Measurements from ENCODE around the gene RPS6KA6. TPM values are rescaled to one million over a fixed set of nuclear protein-coding genes. Genes with fewer than 3 reads are reported as not detected.

Gene RPS6KA6
- total and polyA plus RNA-seq, 2 donors (not counting 1 experiment from before 2014, with no cell fraction given), result 0.37 to 0.59 TPM

DNA sequence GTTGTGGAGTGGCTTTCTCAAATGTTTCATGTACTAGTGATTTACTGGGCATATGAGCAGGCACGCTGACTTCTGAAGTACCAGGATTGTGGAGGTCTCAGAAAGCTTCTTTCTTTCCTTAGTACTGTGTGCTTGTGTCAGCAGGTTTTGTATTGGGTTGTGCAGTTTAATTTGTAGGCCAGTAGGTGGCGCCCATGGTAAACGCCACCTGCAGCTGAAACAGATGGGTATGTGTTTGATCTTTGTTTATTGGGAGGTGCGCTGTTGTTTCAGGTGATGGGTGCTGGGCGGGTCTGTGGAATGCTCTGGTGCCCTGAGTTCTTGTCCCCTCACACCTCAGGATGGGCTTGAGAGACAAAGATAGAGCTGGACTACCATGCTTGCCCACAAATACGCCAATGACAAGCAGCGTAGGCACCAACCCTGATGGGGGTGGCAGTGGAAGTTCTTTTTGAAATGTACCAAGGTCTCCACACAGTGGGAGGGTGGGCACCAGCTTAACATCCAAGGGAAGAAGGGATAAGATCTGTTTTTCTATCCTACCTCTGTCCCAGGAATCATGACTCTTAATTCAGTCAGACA is 141.5 kb downstream of the RPS6KA6 start:
- Mint-ChIP-seq H3K27me3 (no peaks in the 10 kb centered on the region), H3K4me1 (no peaks in the 10 kb centered on the region), H3K27ac (no peak overlapping the region), H3K9me3 (ENCODE audit: insufficient read depth) (no peaks in the 10 kb centered on the region), H3K4me3 (no peak overlapping the region)
- no peak overlapping the region for H3K9ac ChIP-seq (ENCODE audit: low read length)
- intact Hi-C loops (cut with micrococcal nuclease), result no loop called here
- H3K27me3 ChIP-seq (replicated peaks in 1 of 4; ENCODE audit: control extremely low read depth in 1 of 4, control insufficient read depth in 3 of 4, insufficient read depth in 4 of 4, low read length in 3 of 4), result no peaks in the 10 kb centered on the region
- CTCF ChIA-PET, result interaction anchor here (0.7 kb wide), 1 partner anchor 1006 kb away, joined by 4 read pairs; no protein-coding TSS in a partner anchor
- H3K36me3 ChIP-seq (replicated peaks in 1 of 2; ENCODE audit: control extremely low read depth in 1 of 2, control insufficient read depth in 1 of 2, extremely low read depth in 1 of 2, insufficient read depth in 2 of 2, low read length in 1 of 2), result no peaks in the 10 kb centered on the region
- no peak overlapping the region for H3K27ac ChIP-seq (ENCODE audit: low read length in 2 of 2)
- WGBS (ENCODE audit: insufficient coverage), result 13% methylated on average over 3 of the region's 7 CpGs
- no peak overlapping the region for H3K4me3 ChIP-seq (ENCODE audit: control extremely low read depth in 1 of 5, extremely low read depth in 1 of 5, insufficient read depth in 1 of 5, low read depth in 2 of 5, low read length in 4 of 5)
- ATAC-seq (ENCODE audit: low read depth), result no peak
- no peaks in the 10 kb centered on the region for H3K9me3 ChIP-seq (ENCODE audit: control extremely low read depth in 1 of 3, control insufficient read depth in 2 of 3, insufficient read depth in 1 of 3, low read length in 2 of 3)
- H3K4me2 ChIP-seq (replicated peaks; ENCODE audit: low read depth, low read length, poor library complexity, severe bottlenecking), result no peak overlapping the region
- H2AFZ ChIP-seq (ENCODE audit: insufficient read depth, low read depth, low read length, poor library complexity, severe bottlenecking), result peak overlapping the region; percentile 12
- no peaks in the 10 kb centered on the region for H3K4me1 ChIP-seq (ENCODE audit: control insufficient read depth in 2 of 2, insufficient read depth in 2 of 2, low read length in 2 of 2)
- POLR2A ChIA-PET, result no interaction called here
- H4K20me1 ChIP-seq (ENCODE audit: control insufficient read depth, insufficient read depth, low read length, poor library complexity, severe bottlenecking), result no peaks in the 10 kb centered on the region
- peak; percentile 11 for DNase-seq
- TF ChIP-seq, protein P1, sequence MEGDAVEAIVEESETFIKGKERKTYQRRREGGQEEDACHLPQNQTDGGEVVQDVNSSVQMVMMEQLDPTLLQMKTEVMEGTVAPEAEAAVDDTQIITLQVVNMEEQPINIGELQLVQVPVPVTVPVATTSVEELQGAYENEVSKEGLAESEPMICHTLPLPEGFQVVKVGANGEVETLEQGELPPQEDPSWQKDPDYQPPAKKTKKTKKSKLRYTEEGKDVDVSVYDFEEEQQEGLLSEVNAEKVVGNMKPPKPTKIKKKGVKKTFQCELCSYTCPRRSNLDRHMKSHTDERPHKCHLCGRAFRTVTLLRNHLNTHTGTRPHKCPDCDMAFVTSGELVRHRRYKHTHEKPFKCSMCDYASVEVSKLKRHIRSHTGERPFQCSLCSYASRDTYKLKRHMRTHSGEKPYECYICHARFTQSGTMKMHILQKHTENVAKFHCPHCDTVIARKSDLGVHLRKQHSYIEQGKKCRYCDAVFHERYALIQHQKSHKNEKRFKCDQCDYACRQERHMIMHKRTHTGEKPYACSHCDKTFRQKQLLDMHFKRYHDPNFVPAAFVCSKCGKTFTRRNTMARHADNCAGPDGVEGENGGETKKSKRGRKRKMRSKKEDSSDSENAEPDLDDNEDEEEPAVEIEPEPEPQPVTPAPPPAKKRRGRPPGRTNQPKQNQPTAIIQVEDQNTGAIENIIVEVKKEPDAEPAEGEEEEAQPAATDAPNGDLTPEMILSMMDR (IDR thresholded peaks at IDR 0.05), result peak; percentile 51
- TF ChIP-seq EZH2 (IDR thresholded peaks at IDR 0.05; ENCODE audit: borderline replicate concordance, insufficient read depth, low read depth, low read length, poor library complexity, severe bottlenecking), result no peak
- no peaks in the 10 kb centered on the region for H3K79me2 ChIP-seq (ENCODE audit: control insufficient read depth, insufficient read depth, low read length)

DNA sequence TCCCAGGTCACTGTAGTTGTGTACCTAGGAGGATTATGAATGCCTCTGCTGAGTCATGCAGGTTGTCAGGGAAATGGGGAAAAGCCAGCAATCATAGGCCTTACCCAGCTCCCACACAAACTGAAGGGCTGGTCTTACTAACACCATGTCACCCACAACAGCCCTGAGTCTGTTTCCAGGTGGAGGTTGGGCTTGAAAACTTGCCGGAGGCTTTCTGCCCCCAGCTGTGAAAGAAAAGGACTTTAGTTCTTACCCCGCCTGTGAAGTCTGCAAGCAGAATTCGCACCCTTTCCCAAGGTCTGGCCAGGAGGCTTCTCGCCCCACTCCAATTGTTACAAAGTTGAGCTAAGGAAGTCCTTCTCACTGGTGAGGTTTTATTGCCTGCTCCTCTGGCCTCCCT is 143.9 kb downstream of the RPS6KA6 start:
- POLR2A ChIA-PET, result no interaction called here
- Histone ChIP-seq H3K27ac (ENCODE audit: low read length in 2 of 2) (no peak overlapping the region), H3K27me3 (replicated peaks in 1 of 4; ENCODE audit: control extremely low read depth in 1 of 4, control insufficient read depth in 3 of 4, insufficient read depth in 4 of 4, low read length in 3 of 4) (no peaks in the 10 kb centered on the region), H3K9me3 (ENCODE audit: control extremely low read depth in 1 of 3, control insufficient read depth in 2 of 3, insufficient read depth in 1 of 3, low read length in 2 of 3) (no peaks in the 10 kb centered on the region), H2AFZ (ENCODE audit: insufficient read depth, low read depth, low read length, poor library complexity, severe bottlenecking) (no peak overlapping the region), H3K79me2 (ENCODE audit: control insufficient read depth, insufficient read depth, low read length) (no peaks in the 10 kb centered on the region), H3K9ac (ENCODE audit: low read length) (no peak overlapping the region), H3K4me2 (replicated peaks; ENCODE audit: low read depth, low read length, poor library complexity, severe bottlenecking) (no peak overlapping the region), H3K36me3 (replicated peaks in 1 of 2; ENCODE audit: control extremely low read depth in 1 of 2, control insufficient read depth in 1 of 2, extremely low read depth in 1 of 2, insufficient read depth in 2 of 2, low read length in 1 of 2) (no peaks in the 10 kb centered on the region), H3K4me3 (ENCODE audit: control extremely low read depth in 1 of 5, extremely low read depth in 1 of 5, insufficient read depth in 1 of 5, low read depth in 2 of 5, low read length in 4 of 5) (no peak overlapping the region), H4K20me1 (ENCODE audit: control insufficient read depth, insufficient read depth, low read length, poor library complexity, severe bottlenecking) (no peaks in the 10 kb centered on the region), H3K4me1 (ENCODE audit: control insufficient read depth in 2 of 2, insufficient read depth in 2 of 2, low read length in 2 of 2) (no peaks in the 10 kb centered on the region)
- CTCF ChIA-PET, result no interaction called here
- Mint-ChIP-seq H3K4me1 (no peaks in the 10 kb centered on the region), H3K9me3 (ENCODE audit: insufficient read depth) (peaks cover 3% of the 10 kb centered on the region), H3K27ac (no peak overlapping the region), H3K27me3 (no peaks in the 10 kb centered on the region), H3K4me3 (no peak overlapping the region)
- no CpG with 5 or more reads among the region's 4 CpGs for WGBS (ENCODE audit: insufficient coverage)
- intact Hi-C loops (cut with micrococcal nuclease), result no loop called here
- no peak for DNase-seq
- no peak for ATAC-seq (ENCODE audit: low read depth)
- TF ChIP-seq, protein P1 (IDR thresholded peaks at IDR 0.05), result no peak
- TF ChIP-seq EZH2 (IDR thresholded peaks at IDR 0.05; ENCODE audit: borderline replicate concordance, insufficient read depth, low read depth, low read length, poor library complexity, severe bottlenecking), result no peak

Small RNA genes lying within 50 kb of the gene (small RNA-seq; reads per million reads assigned to genes)
- not detected for gene MIR548I4 (ENCODE audit: insufficient read length, low read depth, low replicate concordance)

All from B cell (primary cell).